GM23338 (cell line): ENCODE measurements around the gene POLD4.

Experiments
- CREB1 ChIP-seq: fragments of 250-450 bp; sonication (Bioruptor Pico); IDR thresholded peaks from 2 replicates; pipeline ENCODE4 v1.5.0; 2020; ENCODE audit warnings: low read depth, mild to moderate bottlenecking, moderate library complexity
- EZH2 ChIP-seq: fragments of 200-600 bp; sonication (generic); IDR thresholded peaks from one replicate; pipeline ENCODE4 v1.8.0; 2017; ENCODE audit warnings: antibody characterized with exemption, mild to moderate bottlenecking, low read depth; ENCODE audit not compliant: unreplicated experiment
- EZH2phosphoT487 ChIP-seq: fragments of 200-600 bp; sonication (generic); IDR thresholded peaks from one replicate; pipeline ENCODE4 v1.8.1; 2018; ENCODE audit warnings: antibody characterized with exemption; ENCODE audit not compliant: unreplicated experiment
- JUNB ChIP-seq: IDR thresholded peaks from one replicate; pipeline ENCODE4 v1.6.1; 2016; ENCODE audit warnings: antibody characterized with exemption; ENCODE audit not compliant: unreplicated experiment
- NANOG ChIP-seq: IDR thresholded peaks from 2 replicates; pipeline ENCODE4 v1.6.1; 2016; ENCODE audit warnings: antibody characterized with exemption, borderline replicate concordance
- POLR2AphosphoS5 ChIP-seq: IDR thresholded peaks from 2 replicates; pipeline ENCODE4 v1.6.1; 2016; ENCODE audit warnings: antibody characterized with exemption, low read depth
- STAT1 ChIP-seq: IDR thresholded peaks from one replicate; pipeline ENCODE4 v1.6.1; 2016; ENCODE audit warnings: antibody characterized with exemption; ENCODE audit not compliant: unreplicated experiment
- ZNF114 ChIP-seq: fragments of 250-450 bp; sonication (Bioruptor Pico); IDR thresholded peaks from 2 replicates; pipeline ENCODE4 v1.5.0; 2020; ENCODE audit warnings: mild to moderate bottlenecking, moderate library complexity
- ZNF331 ChIP-seq: fragments of 250-450 bp; sonication (Bioruptor Pico); IDR thresholded peaks from 2 replicates; pipeline ENCODE4 v1.5.0; 2020; ENCODE audit warnings: low read depth, mild to moderate bottlenecking, moderate library complexity
- TF ChIP-seq, protein P1 (sequence below), 2 experiments: fragments of 200-600 bp in 1 of 2; sonication (generic) in 1 of 2; conservative IDR thresholded peaks; 2 replicates each; pipeline versions ENCODE4 v1.5.1 to v1.6.1; 2016 to 2017; ENCODE audit warnings: antibody characterized with exemption in 2 of 2, low read depth in 2 of 2, mild to moderate bottlenecking in 2 of 2, moderate library complexity in 1 of 2
- TF ChIP-seq, protein P2 (sequence below): IDR thresholded peaks from one replicate; pipeline ENCODE4 v1.6.1; 2018; ENCODE audit warnings: antibody characterized with exemption; ENCODE audit not compliant: unreplicated experiment
- TF ChIP-seq, protein P3 (sequence below): IDR thresholded peaks from 2 replicates; pipeline ENCODE4 v1.6.1; 2016; ENCODE audit warnings: antibody characterized with exemption

DNA sequence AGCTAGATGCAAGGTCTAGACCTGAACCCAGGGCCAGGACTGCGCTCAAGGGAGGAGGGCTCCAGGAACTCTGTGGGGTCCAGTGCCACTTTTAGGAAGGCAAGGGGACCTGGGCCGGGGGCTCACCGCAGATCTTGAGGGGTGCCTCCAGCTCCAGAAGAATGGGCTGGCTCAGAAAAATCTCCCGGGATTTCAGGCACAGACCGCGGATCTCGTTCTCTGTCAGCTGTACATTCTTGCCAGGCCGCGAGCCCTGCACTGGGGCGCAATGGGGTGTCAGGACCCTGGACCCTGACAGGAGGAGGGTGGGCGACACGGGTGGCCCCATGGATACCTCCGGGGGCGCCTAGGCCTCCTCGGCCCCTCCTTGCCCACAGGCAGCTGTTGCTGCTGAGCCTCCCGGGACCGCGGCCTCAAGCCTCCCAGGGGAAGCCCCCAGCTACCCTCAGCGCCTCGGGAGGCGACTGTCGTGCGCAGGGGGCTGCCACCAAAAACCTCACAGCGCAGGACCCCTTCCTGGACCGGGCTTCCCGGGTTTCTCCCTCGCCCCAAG is 47.7 kb upstream of the POLD4 start:
- TF ChIP-seq POLR2AphosphoS5 (no peak), JUNB (no peak), STAT1 (no peak), CREB1 (no peak), EZH2phosphoT487 (no peak), EZH2 (no peak), ZNF114 (CRISPR knock-in tag) (no peak), NANOG (no peak), ZNF331 (CRISPR knock-in tag) (no peak)
- TF ChIP-seq, protein P1, sequence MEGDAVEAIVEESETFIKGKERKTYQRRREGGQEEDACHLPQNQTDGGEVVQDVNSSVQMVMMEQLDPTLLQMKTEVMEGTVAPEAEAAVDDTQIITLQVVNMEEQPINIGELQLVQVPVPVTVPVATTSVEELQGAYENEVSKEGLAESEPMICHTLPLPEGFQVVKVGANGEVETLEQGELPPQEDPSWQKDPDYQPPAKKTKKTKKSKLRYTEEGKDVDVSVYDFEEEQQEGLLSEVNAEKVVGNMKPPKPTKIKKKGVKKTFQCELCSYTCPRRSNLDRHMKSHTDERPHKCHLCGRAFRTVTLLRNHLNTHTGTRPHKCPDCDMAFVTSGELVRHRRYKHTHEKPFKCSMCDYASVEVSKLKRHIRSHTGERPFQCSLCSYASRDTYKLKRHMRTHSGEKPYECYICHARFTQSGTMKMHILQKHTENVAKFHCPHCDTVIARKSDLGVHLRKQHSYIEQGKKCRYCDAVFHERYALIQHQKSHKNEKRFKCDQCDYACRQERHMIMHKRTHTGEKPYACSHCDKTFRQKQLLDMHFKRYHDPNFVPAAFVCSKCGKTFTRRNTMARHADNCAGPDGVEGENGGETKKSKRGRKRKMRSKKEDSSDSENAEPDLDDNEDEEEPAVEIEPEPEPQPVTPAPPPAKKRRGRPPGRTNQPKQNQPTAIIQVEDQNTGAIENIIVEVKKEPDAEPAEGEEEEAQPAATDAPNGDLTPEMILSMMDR (conservative IDR thresholded peaks at IDR 0.05; ENCODE audit: low read depth in 2 of 2) = no peak
- TF ChIP-seq, protein P2, sequence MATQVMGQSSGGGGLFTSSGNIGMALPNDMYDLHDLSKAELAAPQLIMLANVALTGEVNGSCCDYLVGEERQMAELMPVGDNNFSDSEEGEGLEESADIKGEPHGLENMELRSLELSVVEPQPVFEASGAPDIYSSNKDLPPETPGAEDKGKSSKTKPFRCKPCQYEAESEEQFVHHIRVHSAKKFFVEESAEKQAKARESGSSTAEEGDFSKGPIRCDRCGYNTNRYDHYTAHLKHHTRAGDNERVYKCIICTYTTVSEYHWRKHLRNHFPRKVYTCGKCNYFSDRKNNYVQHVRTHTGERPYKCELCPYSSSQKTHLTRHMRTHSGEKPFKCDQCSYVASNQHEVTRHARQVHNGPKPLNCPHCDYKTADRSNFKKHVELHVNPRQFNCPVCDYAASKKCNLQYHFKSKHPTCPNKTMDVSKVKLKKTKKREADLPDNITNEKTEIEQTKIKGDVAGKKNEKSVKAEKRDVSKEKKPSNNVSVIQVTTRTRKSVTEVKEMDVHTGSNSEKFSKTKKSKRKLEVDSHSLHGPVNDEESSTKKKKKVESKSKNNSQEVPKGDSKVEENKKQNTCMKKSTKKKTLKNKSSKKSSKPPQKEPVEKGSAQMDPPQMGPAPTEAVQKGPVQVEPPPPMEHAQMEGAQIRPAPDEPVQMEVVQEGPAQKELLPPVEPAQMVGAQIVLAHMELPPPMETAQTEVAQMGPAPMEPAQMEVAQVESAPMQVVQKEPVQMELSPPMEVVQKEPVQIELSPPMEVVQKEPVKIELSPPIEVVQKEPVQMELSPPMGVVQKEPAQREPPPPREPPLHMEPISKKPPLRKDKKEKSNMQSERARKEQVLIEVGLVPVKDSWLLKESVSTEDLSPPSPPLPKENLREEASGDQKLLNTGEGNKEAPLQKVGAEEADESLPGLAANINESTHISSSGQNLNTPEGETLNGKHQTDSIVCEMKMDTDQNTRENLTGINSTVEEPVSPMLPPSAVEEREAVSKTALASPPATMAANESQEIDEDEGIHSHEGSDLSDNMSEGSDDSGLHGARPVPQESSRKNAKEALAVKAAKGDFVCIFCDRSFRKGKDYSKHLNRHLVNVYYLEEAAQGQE = no peak
- TF ChIP-seq, protein P3, sequence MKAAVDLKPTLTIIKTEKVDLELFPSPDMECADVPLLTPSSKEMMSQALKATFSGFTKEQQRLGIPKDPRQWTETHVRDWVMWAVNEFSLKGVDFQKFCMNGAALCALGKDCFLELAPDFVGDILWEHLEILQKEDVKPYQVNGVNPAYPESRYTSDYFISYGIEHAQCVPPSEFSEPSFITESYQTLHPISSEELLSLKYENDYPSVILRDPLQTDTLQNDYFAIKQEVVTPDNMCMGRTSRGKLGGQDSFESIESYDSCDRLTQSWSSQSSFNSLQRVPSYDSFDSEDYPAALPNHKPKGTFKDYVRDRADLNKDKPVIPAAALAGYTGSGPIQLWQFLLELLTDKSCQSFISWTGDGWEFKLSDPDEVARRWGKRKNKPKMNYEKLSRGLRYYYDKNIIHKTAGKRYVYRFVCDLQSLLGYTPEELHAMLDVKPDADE = no peak
